Transverse colon (tissue), 4 donors: ENCODE results near the gene CCL18. TPM values are rescaled to one million over a fixed set of nuclear protein-coding genes. Genes with fewer than 3 reads are reported as not detected.
"Not testable (repeated sequence)": the region's sequence is repeated elsewhere in the genome, so short reads cannot be mapped to it uniquely, and the experiment has no call there.

Experiments
- DNase-seq: peaks from one replicate; pipeline ENCODE4 v3.0.0-alpha.2; 2019
- H3K27ac ChIP-seq, 4 donors: fragments of 200-600 bp; sonication (generic); 2 replicates each; pipeline ENCODE4 v1.5.1; 2016 to 2018; ENCODE audit warnings: inconsistent platforms in 4 of 4
- H3K27me3 ChIP-seq: fragments of 200-600 bp; sonication (generic); 2 replicates; pipeline ENCODE4 v1.5.1; 2017; ENCODE audit warnings: inconsistent platforms
- H3K36me3 ChIP-seq, 4 donors: fragments of 200-600 bp; sonication (generic); 2 replicates each; pipeline ENCODE4 v1.5.1; 2017 to 2019; ENCODE audit warnings: inconsistent platforms in 4 of 4
- H3K4me1 ChIP-seq, 4 donors: fragments of 200-600 bp; sonication (generic); 2 replicates each; pipeline ENCODE4 v1.5.1; 2017 to 2020; ENCODE audit warnings: inconsistent platforms in 4 of 4
- H3K4me3 ChIP-seq, 4 donors: fragments of 200-600 bp; sonication (generic); 1 replicate in 1 of 4; 2 replicates in 3 of 4; pipeline versions ENCODE4 v1.5.1 to v1.6.1; 2017 to 2019; ENCODE audit warnings: inconsistent platforms in 4 of 4
- H3K9me3 ChIP-seq, 2 donors: fragments of 200-600 bp; sonication (generic); 2 replicates each; pipeline ENCODE4 v1.5.1; 2017 to 2019; ENCODE audit warnings: inconsistent platforms in 2 of 2
- EP300 ChIP-seq: sonication (generic); formaldehyde crosslinking; IDR thresholded peaks from one replicate; pipeline ENCODE4 v1.6.1; 2017; ENCODE audit warnings: antibody characterized with exemption, low read depth
- POLR2A ChIP-seq: fragments of 450-650 bp; IDR thresholded peaks from one replicate; pipeline ENCODE4 v1.6.1; 2016; ENCODE audit warnings: antibody characterized with exemption, mild to moderate bottlenecking, moderate library complexity
- POLR2AphosphoS5 ChIP-seq, 3 donors: sonication (generic); formaldehyde crosslinking; IDR thresholded peaks; one replicate each; pipeline ENCODE4 v1.6.1; 2016; ENCODE audit warnings: antibody characterized with exemption in 3 of 3
- WGBS, 2 donors: methylation state at CpG; one replicate each; pipeline ENCODE4 v1.1.5; 2018; ENCODE audit warnings: low coverage in 1 of 2; 5-methylcytosine and 5-hydroxymethylcytosine counted together
- in situ Hi-C, 4 donors: fragments of 200-750 bp; cut with MboI; loops; one replicate each; pipeline versions ENCODE4 v1.15.0 to v1.15.1; 2017; ENCODE audit warnings: low sequenced_read_pairs in 3 of 4, low pct_ligation_motif_present in 1 of 4, low pct_unique_long_range_greater_than_20kb in 1 of 4
- intact Hi-C: fragments of 100-400 bp; cut with DNase I; formaldehyde crosslinking; loops from one replicate; pipeline ENCODE4 v1.15.1; 2023; ENCODE audit warnings: low total_unique reads
- total RNA-seq, 4 donors: library from RNA; depleted of rRNA; stranded (reverse); fragments of >200 nt; gene quantifications; one replicate each; pipeline ENCODE4 v1.1.0, GENCODE V29; 2016
- TF ChIP-seq, protein P1 (sequence below), 5 experiments: fragments of 200-600 bp in 3 of 5; fragments of 450-650 bp in 2 of 5; sonication (generic) in 3 of 5; IDR thresholded peaks; 1 replicate in 2 of 5; 2 replicates in 3 of 5; pipeline ENCODE4 v1.5.1; 2016 to 2017; ENCODE audit warnings: antibody characterized with exemption in 5 of 5, inconsistent platforms in 3 of 5, mild to moderate bottlenecking in 2 of 5, moderate library complexity in 1 of 5

Gene CCL18
- total RNA-seq, 4 donors from 2014 or later = 1.2 to 4.9 TPM; not detected in 2

DNA sequence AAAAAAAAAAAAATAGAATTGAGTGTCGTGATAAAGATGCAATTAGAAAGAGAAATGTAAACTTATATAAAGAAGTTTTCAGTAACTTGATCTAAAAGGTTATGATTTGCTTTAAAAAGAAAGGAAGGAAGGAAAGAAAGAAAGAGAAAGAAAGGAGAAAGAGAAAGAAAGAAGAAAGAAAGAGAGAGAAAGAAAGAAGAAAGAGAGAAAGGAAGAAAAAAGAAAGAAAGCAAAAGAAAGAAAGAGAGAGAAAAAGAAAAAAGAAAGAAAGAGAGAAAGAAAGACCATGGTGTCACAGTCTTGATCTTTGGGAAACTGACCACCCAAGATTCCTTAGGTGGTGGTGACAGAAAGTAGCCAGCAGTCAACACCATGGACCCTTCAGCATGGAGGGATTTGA is 30.2 kb downstream of the CCL18 start:
- no peaks in the 10 kb centered on the region for H3K9me3 ChIP-seq
- intact Hi-C loops = no loop called here
- no peak for TF ChIP-seq POLR2A
- no peak for TF ChIP-seq EP300
- TF ChIP-seq, protein P1, sequence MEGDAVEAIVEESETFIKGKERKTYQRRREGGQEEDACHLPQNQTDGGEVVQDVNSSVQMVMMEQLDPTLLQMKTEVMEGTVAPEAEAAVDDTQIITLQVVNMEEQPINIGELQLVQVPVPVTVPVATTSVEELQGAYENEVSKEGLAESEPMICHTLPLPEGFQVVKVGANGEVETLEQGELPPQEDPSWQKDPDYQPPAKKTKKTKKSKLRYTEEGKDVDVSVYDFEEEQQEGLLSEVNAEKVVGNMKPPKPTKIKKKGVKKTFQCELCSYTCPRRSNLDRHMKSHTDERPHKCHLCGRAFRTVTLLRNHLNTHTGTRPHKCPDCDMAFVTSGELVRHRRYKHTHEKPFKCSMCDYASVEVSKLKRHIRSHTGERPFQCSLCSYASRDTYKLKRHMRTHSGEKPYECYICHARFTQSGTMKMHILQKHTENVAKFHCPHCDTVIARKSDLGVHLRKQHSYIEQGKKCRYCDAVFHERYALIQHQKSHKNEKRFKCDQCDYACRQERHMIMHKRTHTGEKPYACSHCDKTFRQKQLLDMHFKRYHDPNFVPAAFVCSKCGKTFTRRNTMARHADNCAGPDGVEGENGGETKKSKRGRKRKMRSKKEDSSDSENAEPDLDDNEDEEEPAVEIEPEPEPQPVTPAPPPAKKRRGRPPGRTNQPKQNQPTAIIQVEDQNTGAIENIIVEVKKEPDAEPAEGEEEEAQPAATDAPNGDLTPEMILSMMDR (IDR thresholded peaks at IDR 0.05) = no peak
- TF ChIP-seq POLR2AphosphoS5 (IDR thresholded peaks at IDR 0.05) = no peak
- WGBS, 2 donors = 75 to 86% methylated on average over 1 of the region's 1 CpG
- H3K4me1 ChIP-seq = no peaks in the 10 kb centered on the region
- H3K27me3 ChIP-seq = no peaks in the 10 kb centered on the region
- in situ Hi-C loops = no loop called here
- no peak for DNase-seq
- no peak overlapping the region for H3K4me3 ChIP-seq
- H3K36me3 ChIP-seq = no peaks in the 10 kb centered on the region
- H3K27ac ChIP-seq = no peak overlapping the region

DNA sequence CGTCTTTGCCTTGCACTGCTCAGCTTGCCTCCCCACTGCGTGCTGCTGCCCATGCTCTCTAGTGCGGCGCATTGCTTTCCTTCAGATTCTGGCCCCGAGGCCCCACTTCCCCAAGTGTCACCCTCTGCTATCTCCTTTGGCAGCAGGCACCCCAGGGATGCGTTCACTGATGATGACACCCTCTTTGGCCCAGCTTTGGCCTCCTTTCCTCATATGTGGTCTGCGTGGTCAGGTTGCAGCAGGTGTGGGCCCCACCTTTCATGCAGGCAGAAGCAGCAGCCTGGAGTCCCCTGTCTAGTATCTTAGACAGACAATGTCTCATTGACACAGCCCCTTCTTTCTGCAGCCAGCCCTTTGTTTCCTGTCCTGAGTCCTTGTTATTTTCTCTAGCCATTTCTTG is 30.7 kb downstream of the CCL18 start:
- H3K4me3 ChIP-seq = no peak overlapping the region
- 87% methylated on average over 7 of the region's 7 CpGs; no CpG with 5 or more reads in 1 of the 2 donors for WGBS, 2 donors
- H3K36me3 ChIP-seq = no peaks in the 10 kb centered on the region
- DNase-seq = no peak
- TF ChIP-seq POLR2AphosphoS5 (IDR thresholded peaks at IDR 0.05) (no peak), POLR2A (no peak), EP300 (no peak)
- TF ChIP-seq, protein P1 (IDR thresholded peaks at IDR 0.05) = no peak
- H3K9me3 ChIP-seq = no peaks in the 10 kb centered on the region
- H3K27me3 ChIP-seq = no peaks in the 10 kb centered on the region
- intact Hi-C loops (no loop called here), in situ Hi-C loops (no loop called here)
- H3K4me1 ChIP-seq = no peaks in the 10 kb centered on the region
- no peak overlapping the region for H3K27ac ChIP-seq

DNA sequence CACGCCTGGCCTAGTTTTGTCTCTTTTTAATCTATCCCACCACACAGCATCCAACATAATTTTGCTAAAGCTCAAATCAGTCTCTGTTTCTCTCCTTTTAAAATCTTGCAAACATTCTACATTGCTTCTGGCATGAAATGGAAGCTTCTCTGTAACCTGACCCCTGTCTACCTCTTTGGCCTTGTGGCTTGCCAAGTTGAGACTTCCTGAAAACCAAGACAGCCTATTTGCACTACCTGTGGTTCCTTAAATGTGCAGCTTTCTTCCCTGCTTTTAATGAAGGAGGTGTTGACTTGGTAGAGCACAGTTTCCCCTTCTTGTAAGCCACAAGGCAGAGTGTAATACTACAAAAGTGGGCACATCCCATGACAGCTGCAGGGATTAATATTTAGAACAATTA is 31.9 kb downstream of the CCL18 start:
- H3K9me3 ChIP-seq = no peaks in the 10 kb centered on the region
- intact Hi-C loops (no loop called here), in situ Hi-C loops (no loop called here)
- no peaks in the 10 kb centered on the region for H3K36me3 ChIP-seq
- DNase-seq = no peak
- no peaks in the 10 kb centered on the region for H3K4me1 ChIP-seq
- no peak overlapping the region for H3K4me3 ChIP-seq
- no peak for TF ChIP-seq POLR2AphosphoS5 (IDR thresholded peaks at IDR 0.05)
- no peak for TF ChIP-seq POLR2A
- TF ChIP-seq EP300 = no peak
- TF ChIP-seq, protein P1 (IDR thresholded peaks at IDR 0.05) = no peak
- H3K27me3 ChIP-seq = no peaks in the 10 kb centered on the region
- WGBS, 2 donors = 95 to 100% methylated on average over 1 of the region's 1 CpG
- H3K27ac ChIP-seq = no peak overlapping the region

DNA sequence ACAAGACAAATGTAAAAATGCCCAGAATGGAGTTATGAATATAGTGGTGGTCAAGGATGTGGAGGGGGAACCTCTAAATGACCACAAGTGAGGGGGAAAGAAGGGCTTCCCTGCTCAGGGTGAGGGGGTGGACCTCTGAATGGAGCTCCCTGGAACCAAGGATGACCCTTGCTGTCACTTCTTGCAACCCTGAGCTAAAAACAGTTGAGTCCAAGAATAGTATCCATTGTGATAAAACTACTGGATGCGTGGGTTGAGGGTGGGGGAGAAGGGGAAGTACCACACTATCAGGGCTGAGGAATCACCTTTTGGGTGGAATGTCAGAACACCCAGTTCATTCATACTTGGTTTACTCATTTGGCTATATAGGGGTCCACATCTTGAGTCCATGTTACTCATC is 34.9 kb downstream of the CCL18 start:
- 80 to 89% methylated on average over 1 of the region's 1 CpG for WGBS, 2 donors
- in situ Hi-C loops, H3K27me3 ChIP-seq, H3K9me3 ChIP-seq, H3K27ac ChIP-seq, H3K36me3 ChIP-seq, H3K4me3 ChIP-seq, H3K4me1 ChIP-seq, intact Hi-C loops, DNase-seq: not testable (repeated sequence)

DNA sequence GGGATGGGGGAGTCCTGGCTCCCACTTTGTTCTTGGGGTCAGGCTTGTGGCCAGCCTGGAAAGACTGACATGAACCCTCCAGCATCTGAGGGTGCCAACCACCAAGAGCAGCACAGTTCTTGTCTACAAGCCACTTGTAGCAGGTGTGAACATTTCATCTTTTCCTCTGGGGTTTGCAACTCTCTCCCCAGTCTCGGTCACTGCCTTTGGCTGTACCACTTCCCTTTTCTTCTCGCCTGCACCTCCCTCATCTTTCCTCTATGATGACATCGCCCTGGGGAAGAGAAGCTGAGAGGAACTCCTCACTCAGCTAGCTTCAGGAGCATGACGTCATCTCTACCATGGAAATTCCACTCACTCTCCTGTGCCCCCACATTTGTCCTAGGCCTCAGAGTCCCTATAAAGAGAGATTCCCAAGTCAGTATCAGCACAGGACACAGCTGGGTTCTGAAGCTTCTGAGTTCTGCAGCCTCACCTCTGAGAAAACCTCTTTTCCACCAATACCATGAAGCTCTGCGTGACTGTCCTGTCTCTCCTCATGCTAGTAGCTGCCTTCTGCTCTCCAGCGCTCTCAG is 39.4 kb downstream of the CCL18 start, which contains the start of gene CCL4:
CCL4 (plus strand) TSS at position 427 of the 575 bp plus-strand sequence; CDS start at position 506, 79 bp downstream.
- H3K4me3 ChIP-seq, H3K27ac ChIP-seq, DNase-seq, H3K27me3 ChIP-seq, H3K36me3 ChIP-seq, intact Hi-C loops, H3K4me1 ChIP-seq, H3K9me3 ChIP-seq: not testable (repeated sequence)
- 58 to 77% methylated on average over 2 to 6 of the region's 6 CpGs for WGBS, 2 donors
- in situ Hi-C loops = loop anchor here in 1 of 4 donors (25.0 kb wide), 1 partner anchor 359 kb away; no protein-coding TSS in a partner anchor

DNA sequence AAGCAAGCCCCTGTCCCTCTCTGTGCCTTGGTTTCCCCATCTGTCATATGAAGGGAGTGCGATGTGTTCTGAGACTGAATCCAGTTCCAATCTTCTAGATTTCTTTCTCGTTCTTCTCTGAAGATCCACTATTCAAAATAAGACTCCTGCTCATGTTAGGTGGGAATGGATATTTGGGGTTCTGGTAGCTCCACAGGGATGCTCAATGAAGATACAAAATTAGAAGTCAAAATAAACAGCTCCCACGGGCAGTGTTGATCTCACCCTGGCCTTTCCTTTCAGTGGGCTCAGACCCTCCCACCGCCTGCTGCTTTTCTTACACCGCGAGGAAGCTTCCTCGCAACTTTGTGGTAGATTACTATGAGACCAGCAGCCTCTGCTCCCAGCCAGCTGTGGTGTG is 40.2 kb downstream of the CCL18 start:
- H3K27ac ChIP-seq, intact Hi-C loops, H3K4me1 ChIP-seq, H3K27me3 ChIP-seq, H3K9me3 ChIP-seq, DNase-seq, H3K4me3 ChIP-seq, H3K36me3 ChIP-seq: not testable (repeated sequence)
- in situ Hi-C loops = loop anchor here in 1 of 4 donors (25.0 kb wide), 1 partner anchor 358 kb away; no protein-coding TSS in a partner anchor
- WGBS, 2 donors = 65% methylated on average over 6 of the region's 7 CpGs; no CpG with 5 or more reads in 1 of the 2 donors
